GM10266 (cell line): ENCODE results near the gene ALPK3.
"Not testable (repeated sequence)": the region's sequence is repeated elsewhere in the genome, so short reads cannot be mapped to it uniquely, and the experiment has no call there.

Experiments
- DNase-seq: peaks from one replicate; pipeline ENCODE4 v3.0.0; 2012; ENCODE audit errors: extremely low spot score
- CTCF ChIP-seq: IDR thresholded peaks from 2 replicates; pipeline ENCODE4 v1.5.1; 2012; ENCODE audit warnings: mild to moderate bottlenecking, low read depth; ENCODE audit not compliant: control insufficient read depth, insufficient read depth; ENCODE audit errors: missing control alignments

ALPK3 gene

GRCh38 chr15:84872009-84872910 lies 55.1 kb downstream of the ALPK3 start:
- DNase-seq, result no peak
- TF ChIP-seq CTCF, result no peak

- TF ChIP-seq CTCF, result no peak
Measured at GRCh38 chr15:84873997-84874396, 56.8 kb downstream of the ALPK3 start.

GRCh38 chr15:84874981-84875699 lies 58.0 kb downstream of the ALPK3 start:
- DNase-seq, result no peak
- TF ChIP-seq CTCF, result no peak

More at GRCh38 chr15:84873997-84874396, 56.8 kb downstream of the ALPK3 start:
- no peak for DNase-seq

GRCh38 chr15:84876269-84876668 lies 59.1 kb downstream of the ALPK3 start:
- TF ChIP-seq CTCF, result no peak
- DNase-seq, result no peak

GRCh38 chr15:84877701-84878100 lies 60.5 kb downstream of the ALPK3 start:
- DNase-seq, result not testable (repeated sequence)

GRCh38 chr15:84878504-84878903 lies 61.3 kb downstream of the ALPK3 start:
- peak; percentile 69 for TF ChIP-seq CTCF
- DNase-seq, result peak; percentile 73

GRCh38 chr15:84879088-84879780 lies 62.1 kb downstream of the ALPK3 start:
- DNase-seq, result no peak
- no peak for TF ChIP-seq CTCF
